Measurements from ENCODE around the gene GIPC2. TPM values are rescaled to one million over a fixed set of nuclear protein-coding genes. Genes with fewer than 3 reads are reported as not detected.
A peak's percentile ranks its signal among the peaks of the same experiment; 100 is the strongest.

Gene GIPC2
- total and polyA plus RNA-seq, 9 of the 15 experiments (the other 6 are each of a cell fraction or from before 2014, with no cell fraction given): 0.01 to 0.05 (median 0.04) TPM; not detected in 3

DNA sequence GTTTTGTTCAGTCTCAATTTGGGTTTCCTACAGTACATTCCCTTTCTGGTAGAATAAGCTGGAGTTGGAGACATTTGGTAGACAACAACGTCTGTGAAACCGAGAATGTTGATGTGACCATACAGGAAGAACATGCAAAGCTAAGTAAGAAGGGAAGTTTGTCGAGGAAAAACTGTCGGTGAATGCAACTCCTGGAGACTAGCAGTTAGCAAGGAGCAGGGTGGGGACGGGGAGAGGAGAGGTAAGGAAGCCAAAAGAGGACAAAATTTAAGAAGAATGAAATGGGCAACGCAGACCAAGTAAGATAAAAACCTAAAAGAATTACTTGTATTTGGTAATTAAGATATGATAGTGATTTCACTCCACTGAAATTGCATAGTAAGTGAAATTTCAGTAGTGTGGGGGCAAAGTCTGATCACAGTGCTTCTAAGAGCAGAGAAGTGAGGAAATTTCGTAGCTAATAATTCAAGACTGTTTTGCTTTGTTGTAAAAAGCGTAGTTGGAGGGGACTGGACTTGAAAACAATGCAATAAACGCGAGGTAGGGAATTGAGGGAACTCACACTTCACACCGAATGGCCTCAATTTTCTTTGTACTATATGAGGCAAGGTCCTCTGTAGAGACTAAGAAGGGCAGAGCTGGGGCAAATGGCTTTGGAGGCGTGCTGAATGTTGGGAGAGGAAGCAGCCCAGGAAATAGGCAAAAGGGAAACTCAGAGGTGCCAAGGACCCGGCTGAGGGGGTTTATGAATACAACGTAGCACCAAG is 787 bp upstream of the GIPC2 start:
- peak; percentile 56 for TF ChIP-seq ZNF316 (IDR thresholded peaks at IDR 0.05)
- TF ChIP-seq C11orf30 (IDR thresholded peaks at IDR 0.05; ENCODE audit: low read depth): peak; percentile 51; the same call in 1 of the 2 replicates
- 0 out of 2 replicates have a peak, but pooled peaks have one; percentile 15 for TF ChIP-seq MAFG (tag; conservative IDR thresholded peaks at IDR 0.05)
- no peak for TF ChIP-seq ZZZ3 (IDR thresholded peaks at IDR 0.05)
- BruUV-seq (replicated peaks): no TSS peak
- H3K27me3 ChIP-seq (ENCODE audit: control insufficient read depth in 2 of 2, insufficient read depth in 2 of 2, low read length in 2 of 2): no peaks in the 10 kb centered on the region
- no peak for ATAC-seq
- in situ Hi-C loops (cut with MboI) (no loop called here), intact Hi-C loops (cut with micrococcal nuclease) (no loop called here)
- DNase-seq (ENCODE audit: extremely low read depth in 1 of 4, low spot score in 3 of 4): no peak
- 49% methylated on average over 14 of the region's 14 CpGs for WGBS (ENCODE audit: insufficient coverage, low coverage, missing lambda C conversion rate)
- no peak overlapping the region for H3K9ac ChIP-seq (ENCODE audit: insufficient read depth in 1 of 2, low read depth in 2 of 2, low read length in 2 of 2)
- no peaks in the 10 kb centered on the region for H4K20me1 ChIP-seq (replicated peaks; ENCODE audit: control insufficient read depth, insufficient read depth, low read length)
- 0 out of 2 replicates have a peak, but pooled peaks cover 1% of the 10 kb centered on the region for H3K9me3 ChIP-seq (replicated peaks; ENCODE audit: control insufficient read depth, insufficient read depth, low read depth, low read length)
- no peaks in the 10 kb centered on the region for H3K9me1 ChIP-seq (ENCODE audit: control insufficient read depth, insufficient read depth, low read length)
- no peak overlapping the region for H2AFZ ChIP-seq (ENCODE audit: low read depth, low read length)
- no peak overlapping the region for H3K4me3 ChIP-seq
- H3K79me2 ChIP-seq (ENCODE audit: control insufficient read depth, insufficient read depth, low read length): no peaks in the 10 kb centered on the region
- H3K4me2 ChIP-seq (ENCODE audit: insufficient read depth, low read length): no peak overlapping the region
- H3K4me1 ChIP-seq (replicated peaks in 1 of 2; ENCODE audit: control insufficient read depth in 2 of 2, insufficient read depth in 2 of 2, low read length in 2 of 2): peaks cover 0 to 5% of the 10 kb centered on the region in 2 experiments; a peak in 1 of 5 replicates
- FAIRE-seq: no peak
- H3K36me3 ChIP-seq (ENCODE audit: control insufficient read depth, insufficient read depth, low read length): no peaks in the 10 kb centered on the region
- CTCF ChIA-PET (ENCODE audit: low intra/inter-chr PET ratio): no interaction called here
- H3K27ac ChIP-seq (ENCODE audit: extremely low read depth, low read depth, low read length): no peak overlapping the region
- POLR2A ChIA-PET: interaction anchor here (3.1 kb wide), 1 partner anchor 12 kb away, joined by 10 read pairs; no protein-coding TSS in a partner anchor

DNA sequence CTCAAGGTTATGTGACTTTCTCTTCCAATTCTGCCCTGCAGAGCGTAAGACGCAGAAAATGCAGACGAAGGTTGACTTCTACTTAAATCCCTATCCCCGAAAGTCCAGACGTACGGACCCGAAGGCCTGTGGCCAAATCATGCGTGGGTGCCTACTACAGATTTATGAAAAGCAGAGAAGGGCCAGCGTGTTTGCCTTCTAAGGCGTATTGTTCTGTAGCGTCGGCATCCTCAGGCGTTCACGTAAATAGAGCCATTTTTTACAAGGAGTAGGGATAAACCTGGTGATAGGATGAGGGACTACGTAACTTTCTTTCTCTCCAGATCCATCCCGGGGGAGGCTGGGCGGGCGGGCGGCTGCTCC is 222 bp upstream of the GIPC2 start:
- peaks cover 0 to 5% of the 10 kb centered on the region in 2 experiments; a peak in 1 of 5 replicates for H3K4me1 ChIP-seq (replicated peaks in 1 of 2; ENCODE audit: control insufficient read depth in 2 of 2, insufficient read depth in 2 of 2, low read length in 2 of 2)
- TF ChIP-seq SMARCB1 (IDR thresholded peaks at IDR 0.05; ENCODE audit: insufficient read length, low read depth) (no peak), HDAC2 (IDR thresholded peaks at IDR 0.05) (no peak)
- no peak overlapping the region for H3K27ac ChIP-seq (ENCODE audit: extremely low read depth, low read depth, low read length)
- H3K36me3 ChIP-seq (ENCODE audit: control insufficient read depth, insufficient read depth, low read length): no peaks in the 10 kb centered on the region
- FAIRE-seq (no peak), ATAC-seq (no peak), DNase-seq (ENCODE audit: extremely low read depth in 1 of 4, low spot score in 3 of 4) (no peak)
- no peak overlapping the region for H2AFZ ChIP-seq (ENCODE audit: low read depth, low read length)
- H3K4me3 ChIP-seq: no peak overlapping the region
- H3K9ac ChIP-seq (ENCODE audit: insufficient read depth in 1 of 2, low read depth in 2 of 2, low read length in 2 of 2): no peak overlapping the region
- no peaks in the 10 kb centered on the region for H4K20me1 ChIP-seq (replicated peaks; ENCODE audit: control insufficient read depth, insufficient read depth, low read length)
- intact Hi-C loops (cut with micrococcal nuclease): no loop called here
- H3K4me2 ChIP-seq (ENCODE audit: insufficient read depth, low read length): no peak overlapping the region
- H3K9me1 ChIP-seq (ENCODE audit: control insufficient read depth, insufficient read depth, low read length): no peaks in the 10 kb centered on the region
- no TSS peak for BruUV-seq (replicated peaks)
- ChIA-PET POLR2A (interaction anchor here (3.1 kb wide), 1 partner anchor 12 kb away, joined by 10 read pairs; no protein-coding TSS in a partner anchor), CTCF (ENCODE audit: low intra/inter-chr PET ratio) (no interaction called here)
- no peaks in the 10 kb centered on the region for H3K79me2 ChIP-seq (ENCODE audit: control insufficient read depth, insufficient read depth, low read length)
- H3K9me3 ChIP-seq (replicated peaks; ENCODE audit: control insufficient read depth, insufficient read depth, low read depth, low read length): 0 out of 2 replicates have a peak, but pooled peaks cover 1% of the 10 kb centered on the region
- 94% methylated on average over 12 of the region's 19 CpGs for WGBS (ENCODE audit: insufficient coverage, low coverage, missing lambda C conversion rate)
- no peaks in the 10 kb centered on the region for H3K27me3 ChIP-seq (ENCODE audit: control insufficient read depth in 2 of 2, insufficient read depth in 2 of 2, low read length in 2 of 2)
- in situ Hi-C loops (cut with MboI): no loop called here

All from K562 (cell line).